G401 (cell line): ENCODE data around the gene EDN3. TPM values are rescaled to one million over a fixed set of nuclear protein-coding genes. Genes with fewer than 3 reads are reported as not detected.
"Not testable (repeated sequence)": the region's sequence is repeated elsewhere in the genome, so short reads cannot be mapped to it uniquely, and the experiment has no call there.

Experiments
- DNase-seq: peaks from one replicate; pipeline ENCODE4 v3.0.0-alpha.2; 2015; ENCODE audit warnings: low spot score
- in situ Hi-C: cut with HindIII; loops from 2 replicates; pipeline ENCODE4 v1.10.0; 2016; ENCODE audit warnings: low sequenced_read_pairs, mixed read lengths
- total RNA-seq: library from RNA; depleted of rRNA; stranded (reverse); fragments of >200 nt; shearing (Covaris generic); gene quantifications from 2 replicates; pipeline ENCODE4 v1.2.3, GENCODE V29; 2014; rRNA removed

Gene EDN3
- total RNA-seq, 1 experiment from 2014 or later: not detected

- in situ Hi-C loops: no loop called here
- DNase-seq: no peak
Measured at GRCh38 chr20:59355242-59355641, 54.8 kb downstream of the EDN3 start.

GRCh38 chr20:59356662-59357165 lies 56.3 kb downstream of the EDN3 start:
- DNase-seq: peak; percentile 5
- in situ Hi-C loops: no loop called here

- DNase-seq, in situ Hi-C loops: not testable (repeated sequence)
Measured at GRCh38 chr20:59358793-59359192, 58.4 kb downstream of the EDN3 start.

GRCh38 chr20:59359906-59360725 lies 59.7 kb downstream of the EDN3 start:
- no peak for DNase-seq
- in situ Hi-C loops: no loop called here

GRCh38 chr20:59360934-59361333 lies 60.5 kb downstream of the EDN3 start:
- in situ Hi-C loops: no loop called here
- DNase-seq: no peak

GRCh38 chr20:59361411-59361810 lies 61.0 kb downstream of the EDN3 start:
- DNase-seq: no peak
- in situ Hi-C loops: no loop called here

GRCh38 chr20:59363101-59363500 lies 62.7 kb downstream of the EDN3 start:
- no peak for DNase-seq
- in situ Hi-C loops: no loop called here

- DNase-seq: no peak
- in situ Hi-C loops: no loop called here
Measured at GRCh38 chr20:59364611-59365010, 64.2 kb downstream of the EDN3 start.

GRCh38 chr20:59365611-59366285 lies 65.3 kb downstream of the EDN3 start:
- in situ Hi-C loops: no loop called here
- no peak for DNase-seq

GRCh38 chr20:59371431-59371830 lies 71.0 kb downstream of the EDN3 start:
- in situ Hi-C loops: no loop called here
- no peak for DNase-seq

- no peak for DNase-seq
- in situ Hi-C loops: no loop called here
Measured at GRCh38 chr20:59374261-59374660, 73.8 kb downstream of the EDN3 start.

- in situ Hi-C loops: no loop called here
Measured at GRCh38 chr20:59375541-59375940, 75.1 kb downstream of the EDN3 start.

More at GRCh38 chr20:59375541-59375940, 75.1 kb downstream of the EDN3 start:
- DNase-seq: no peak

Other genes with a start within 250 kb of the EDN3 start
- gene ZNF831, start 136.8 kb upstream of the EDN3 start, total RNA-seq: not detected in 2 replicates